ENCODE measurements around the gene LAYN. TPM values are rescaled to one million over a fixed set of nuclear protein-coding genes. Genes with fewer than 3 reads are reported as not detected.

LAYN gene
- total and polyA plus RNA-seq, 9 donors: 3.4 to 9.8 (median 6.5) TPM

GRCh38 chr11:111540937-111541253 lies 375 bp downstream of the LAYN start:
- Histone ChIP-seq H3K4me1 (ENCODE audit: control insufficient read depth, insufficient read depth, low read length) (peaks cover 21% of the 10 kb centered on the region), H3K4me3 (ENCODE audit: low read length) (peak overlapping the region; percentile 60), H3K27me3 (ENCODE audit: control insufficient read depth, insufficient read depth, low read length) (peaks cover 28% of the 10 kb centered on the region), H3K36me3 (ENCODE audit: control insufficient read depth, insufficient read depth, low read length) (peaks cover 5% of the 10 kb centered on the region), H3K9me3 (replicated peaks; ENCODE audit: control insufficient read depth, low read depth, low read length) (no peaks in the 10 kb centered on the region), H3K27ac (ENCODE audit: low read length) (peak overlapping the region; percentile 74)
- peak; percentile 40 for DNase-seq
- 1% methylated on average over 20 of the region's 22 CpGs for WGBS (ENCODE audit: insufficient coverage)

- 1% methylated on average over 22 of the region's 41 CpGs for WGBS (ENCODE audit: insufficient coverage)
- peak; percentile 80 for DNase-seq
These were observed 938 bp downstream of the LAYN start for GRCh38 chr11:111541254-111542061.

DNA sequence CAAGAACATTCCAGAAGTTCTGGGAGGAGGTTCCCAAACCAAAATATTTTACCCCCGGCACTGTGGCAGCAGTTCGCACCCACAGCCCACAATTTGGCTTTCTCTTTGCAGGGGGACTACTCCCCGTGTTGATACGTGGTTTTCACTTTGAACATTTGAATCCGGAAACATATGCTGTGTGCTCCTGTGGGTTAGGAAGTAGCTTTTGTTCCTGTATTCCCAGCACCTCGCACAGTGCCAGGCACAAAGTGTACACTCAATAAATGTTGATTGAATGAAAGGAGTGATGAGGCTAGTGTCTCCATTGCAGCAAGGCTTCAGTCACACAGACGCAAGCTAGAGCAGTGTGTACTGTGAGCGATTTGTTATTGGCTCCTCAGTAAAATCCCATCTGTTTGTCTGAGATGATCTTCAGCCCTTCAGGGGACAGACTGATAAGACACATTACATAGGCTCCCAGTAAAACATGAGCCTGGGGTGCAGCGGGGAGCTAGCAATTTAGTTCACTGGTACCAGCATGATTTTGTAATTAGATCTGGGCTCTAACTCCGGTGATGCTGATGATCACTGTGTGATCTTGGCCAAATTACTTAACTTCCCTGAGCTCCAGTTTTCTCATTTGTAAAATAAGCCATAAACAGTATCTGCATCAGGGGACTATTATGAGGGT lies 2.2 kb downstream of the LAYN start:
- DNase-seq: no peak
- Histone ChIP-seq H3K36me3 (ENCODE audit: control insufficient read depth, insufficient read depth, low read length) (peaks cover 5% of the 10 kb centered on the region), H3K27me3 (ENCODE audit: control insufficient read depth, insufficient read depth, low read length) (peaks cover 28% of the 10 kb centered on the region), H3K4me3 (ENCODE audit: low read length) (no peak overlapping the region), H3K4me1 (ENCODE audit: control insufficient read depth, insufficient read depth, low read length) (peaks cover 21% of the 10 kb centered on the region), H3K27ac (ENCODE audit: low read length) (no peak overlapping the region), H3K9me3 (replicated peaks; ENCODE audit: control insufficient read depth, low read depth, low read length) (no peaks in the 10 kb centered on the region)
- 67% methylated on average over 6 of the region's 10 CpGs for WGBS (ENCODE audit: insufficient coverage)

More at GRCh38 chr11:111541254-111542061, 938 bp downstream of the LAYN start:
- H3K36me3 ChIP-seq (ENCODE audit: control insufficient read depth, insufficient read depth, low read length): peaks cover 5% of the 10 kb centered on the region
- H3K27me3 ChIP-seq (ENCODE audit: control insufficient read depth, insufficient read depth, low read length): peaks cover 28% of the 10 kb centered on the region
- peak overlapping the region; percentile 74 for H3K27ac ChIP-seq (ENCODE audit: low read length)
- peaks cover 21% of the 10 kb centered on the region for H3K4me1 ChIP-seq (ENCODE audit: control insufficient read depth, insufficient read depth, low read length)
- H3K9me3 ChIP-seq (replicated peaks; ENCODE audit: control insufficient read depth, low read depth, low read length): no peaks in the 10 kb centered on the region
- H3K4me3 ChIP-seq (ENCODE audit: low read length): peak overlapping the region; percentile 60

DNA sequence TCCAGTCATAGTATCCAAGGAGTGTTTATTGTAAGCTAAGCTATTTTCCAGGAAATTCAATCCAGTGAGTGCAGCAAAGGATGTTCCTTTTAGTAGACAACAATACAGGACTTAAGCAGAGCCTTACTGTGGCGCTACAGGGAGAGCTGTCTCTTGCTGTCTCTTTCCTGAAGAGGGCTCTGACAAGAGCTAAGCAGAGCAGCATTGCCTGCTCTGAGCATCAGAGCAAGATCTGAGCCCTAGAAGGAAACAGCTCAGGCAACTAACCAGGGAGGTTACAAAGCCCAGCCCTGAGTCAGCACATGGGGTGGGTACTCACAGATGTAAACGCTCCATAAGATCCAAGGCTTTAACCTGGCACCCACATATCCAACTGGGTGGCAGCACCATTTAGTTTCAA lies 8.0 kb downstream of the LAYN start:
- no peak for DNase-seq
- peaks cover 5% of the 10 kb centered on the region for H3K36me3 ChIP-seq (ENCODE audit: control insufficient read depth, insufficient read depth, low read length)
- H3K27ac ChIP-seq (ENCODE audit: low read length): no peak overlapping the region
- no peaks in the 10 kb centered on the region for H3K9me3 ChIP-seq (replicated peaks; ENCODE audit: control insufficient read depth, low read depth, low read length)
- H3K4me3 ChIP-seq (ENCODE audit: low read length): no peak overlapping the region
- 80% methylated on average over 1 of the region's 2 CpGs for WGBS (ENCODE audit: insufficient coverage)
- H3K4me1 ChIP-seq (ENCODE audit: control insufficient read depth, insufficient read depth, low read length): peaks cover 9% of the 10 kb centered on the region
- H3K27me3 ChIP-seq (ENCODE audit: control insufficient read depth, insufficient read depth, low read length): no peaks in the 10 kb centered on the region

DNA sequence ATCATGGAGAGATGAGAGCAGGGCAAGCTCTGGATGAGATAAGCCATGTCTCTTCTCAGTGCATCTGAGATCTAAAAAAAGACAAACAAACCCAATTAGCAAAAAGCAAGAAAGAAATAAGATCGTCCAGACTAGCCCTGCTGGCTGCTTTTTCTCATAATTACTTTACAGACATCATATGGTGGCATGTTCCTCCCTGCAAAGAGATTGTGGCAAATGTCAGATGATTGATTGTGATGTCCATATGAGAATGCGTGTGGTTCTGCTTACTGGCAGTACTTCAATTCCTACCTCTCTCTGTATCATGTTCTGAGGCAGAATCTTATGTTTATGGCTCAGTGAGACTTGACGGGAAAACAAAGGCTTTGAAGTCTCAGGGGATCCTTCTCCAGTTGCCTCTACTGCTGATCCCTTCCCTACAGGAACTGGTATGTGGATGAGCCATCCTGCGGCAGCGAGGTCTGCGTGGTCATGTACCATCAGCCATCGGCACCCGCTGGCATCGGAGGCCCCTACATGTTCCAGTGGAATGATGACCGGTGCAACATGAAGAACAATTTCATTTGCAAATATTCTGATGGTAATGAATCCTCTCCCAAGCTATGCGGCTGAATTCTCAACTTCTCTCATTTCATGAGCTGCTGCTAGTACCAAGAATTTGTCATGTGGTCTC lies 8.8 kb downstream of the LAYN start:
- H3K27ac ChIP-seq (ENCODE audit: low read length): no peak overlapping the region
- H3K4me1 ChIP-seq (ENCODE audit: control insufficient read depth, insufficient read depth, low read length): peaks cover 9% of the 10 kb centered on the region
- DNase-seq: no peak
- H3K27me3 ChIP-seq (ENCODE audit: control insufficient read depth, insufficient read depth, low read length): no peaks in the 10 kb centered on the region
- WGBS (ENCODE audit: insufficient coverage): no CpG with 5 or more reads among the region's 11 CpGs
- H3K4me3 ChIP-seq (ENCODE audit: low read length): no peak overlapping the region
- H3K36me3 ChIP-seq (ENCODE audit: control insufficient read depth, insufficient read depth, low read length): peaks cover under 1% of the 10 kb centered on the region
- no peaks in the 10 kb centered on the region for H3K9me3 ChIP-seq (replicated peaks; ENCODE audit: control insufficient read depth, low read depth, low read length)

DNA sequence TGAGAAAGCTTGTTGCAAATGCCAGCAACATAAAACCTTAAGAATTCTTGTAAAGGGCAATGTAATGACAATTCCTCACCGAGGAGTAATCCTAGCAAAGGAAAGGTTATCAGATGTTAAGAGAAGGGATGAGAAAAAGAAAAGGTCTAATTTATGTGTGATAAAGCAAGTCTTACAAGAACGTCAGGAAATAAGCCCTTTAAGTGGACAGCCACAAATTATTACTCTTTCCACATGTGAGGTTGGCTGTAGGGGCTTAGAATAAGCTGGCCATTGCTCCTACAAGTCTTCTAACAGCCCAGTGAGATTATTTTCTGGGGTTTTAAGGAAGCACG lies 9.3 kb downstream of the LAYN start:
- Histone ChIP-seq H3K27me3 (ENCODE audit: control insufficient read depth, insufficient read depth, low read length) (no peaks in the 10 kb centered on the region), H3K4me1 (ENCODE audit: control insufficient read depth, insufficient read depth, low read length) (peaks cover 9% of the 10 kb centered on the region), H3K4me3 (ENCODE audit: low read length) (no peak overlapping the region), H3K27ac (ENCODE audit: low read length) (no peak overlapping the region), H3K9me3 (replicated peaks; ENCODE audit: control insufficient read depth, low read depth, low read length) (no peaks in the 10 kb centered on the region), H3K36me3 (ENCODE audit: control insufficient read depth, insufficient read depth, low read length) (no peaks in the 10 kb centered on the region)
- WGBS (ENCODE audit: insufficient coverage): no CpG with 5 or more reads among the region's 3 CpGs
- DNase-seq: no peak

DNA sequence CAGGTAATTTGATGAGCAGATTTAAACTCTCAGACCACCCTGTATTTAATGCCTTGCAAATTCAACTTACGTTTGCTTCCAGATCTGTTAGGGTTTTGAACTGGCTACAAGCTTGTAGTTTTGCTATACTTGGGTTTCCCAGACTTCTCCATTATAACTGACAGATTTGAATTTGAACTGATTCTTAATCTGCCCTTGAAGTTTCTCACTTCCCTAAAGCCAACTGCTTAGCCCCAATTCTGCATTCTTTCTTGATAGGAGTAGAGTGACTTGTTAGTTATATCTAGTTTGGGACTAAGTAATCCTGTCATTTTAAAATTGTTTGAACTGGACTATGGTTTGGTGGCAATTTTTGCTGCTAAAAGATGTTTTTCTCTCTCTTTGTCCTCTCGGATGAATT lies 9.7 kb downstream of the LAYN start:
- H3K9me3 ChIP-seq (replicated peaks; ENCODE audit: control insufficient read depth, low read depth, low read length): no peaks in the 10 kb centered on the region
- no peaks in the 10 kb centered on the region for H3K36me3 ChIP-seq (ENCODE audit: control insufficient read depth, insufficient read depth, low read length)
- peaks cover 9% of the 10 kb centered on the region for H3K4me1 ChIP-seq (ENCODE audit: control insufficient read depth, insufficient read depth, low read length)
- no peak overlapping the region for H3K27ac ChIP-seq (ENCODE audit: low read length)
- WGBS (ENCODE audit: insufficient coverage): no CpG with 5 or more reads among the region's 2 CpGs
- DNase-seq: no peak
- no peak overlapping the region for H3K4me3 ChIP-seq (ENCODE audit: low read length)
- no peaks in the 10 kb centered on the region for H3K27me3 ChIP-seq (ENCODE audit: control insufficient read depth, insufficient read depth, low read length)

DNA sequence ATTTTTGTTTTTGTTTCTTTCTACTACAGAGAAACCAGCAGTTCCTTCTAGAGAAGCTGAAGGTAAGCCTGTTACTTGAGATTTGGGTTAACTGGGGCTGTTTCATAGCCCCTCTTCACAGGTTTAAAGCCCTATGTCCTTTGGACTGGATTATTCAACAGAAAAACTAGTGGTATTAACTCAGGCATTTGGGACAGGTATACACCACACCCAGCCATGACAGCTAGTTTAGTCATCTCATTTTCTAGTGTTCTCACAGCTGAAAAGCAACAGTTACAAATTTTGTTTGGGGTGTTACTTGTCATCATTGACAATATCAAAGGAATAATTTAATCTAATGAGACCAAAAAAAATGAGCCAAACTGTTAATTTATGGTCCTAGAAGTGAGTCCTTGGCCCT lies 14.0 kb downstream of the LAYN start:
- Histone ChIP-seq H3K27ac (ENCODE audit: low read length) (no peak overlapping the region), H3K4me3 (ENCODE audit: low read length) (no peak overlapping the region), H3K27me3 (ENCODE audit: control insufficient read depth, insufficient read depth, low read length) (no peaks in the 10 kb centered on the region), H3K4me1 (ENCODE audit: control insufficient read depth, insufficient read depth, low read length) (no peaks in the 10 kb centered on the region), H3K9me3 (replicated peaks; ENCODE audit: control insufficient read depth, low read depth, low read length) (peaks cover 4% of the 10 kb centered on the region), H3K36me3 (ENCODE audit: control insufficient read depth, insufficient read depth, low read length) (no peaks in the 10 kb centered on the region)
- no peak for DNase-seq

GRCh38 chr11:111555255-111555654 lies 14.7 kb downstream of the LAYN start:
- H3K36me3 ChIP-seq (ENCODE audit: control insufficient read depth, insufficient read depth, low read length): no peaks in the 10 kb centered on the region
- no peaks in the 10 kb centered on the region for H3K4me1 ChIP-seq (ENCODE audit: control insufficient read depth, insufficient read depth, low read length)
- H3K9me3 ChIP-seq (replicated peaks; ENCODE audit: control insufficient read depth, low read depth, low read length): peaks cover 4% of the 10 kb centered on the region
- no peak overlapping the region for H3K27ac ChIP-seq (ENCODE audit: low read length)
- no peak overlapping the region for H3K4me3 ChIP-seq (ENCODE audit: low read length)
- no peak for DNase-seq
- H3K27me3 ChIP-seq (ENCODE audit: control insufficient read depth, insufficient read depth, low read length): no peaks in the 10 kb centered on the region

- no CpG with 5 or more reads among the region's 5 CpGs for WGBS (ENCODE audit: insufficient coverage)
- no peaks in the 10 kb centered on the region for H3K27me3 ChIP-seq (ENCODE audit: control insufficient read depth, insufficient read depth, low read length)
- no peak overlapping the region for H3K4me3 ChIP-seq (ENCODE audit: low read length)
- H3K9me3 ChIP-seq (replicated peaks; ENCODE audit: control insufficient read depth, low read depth, low read length): peaks cover 4% of the 10 kb centered on the region
- no peak overlapping the region for H3K27ac ChIP-seq (ENCODE audit: low read length)
- DNase-seq: no peak
- H3K4me1 ChIP-seq (ENCODE audit: control insufficient read depth, insufficient read depth, low read length): no peaks in the 10 kb centered on the region
- no peaks in the 10 kb centered on the region for H3K36me3 ChIP-seq (ENCODE audit: control insufficient read depth, insufficient read depth, low read length)
These were observed 17.0 kb downstream of the LAYN start for GRCh38 chr11:111557425-111558111.

All from muscle of leg (tissue), 11 donors.